Measurements from ENCODE around the gene TLR8. TPM values are rescaled to one million over a fixed set of nuclear protein-coding genes. Genes with fewer than 3 reads are reported as not detected.

The TLR8 gene
- polyA plus RNA-seq, 1 of the 3 experiments (the other 2 are of a cell fraction) = not detected

DNA sequence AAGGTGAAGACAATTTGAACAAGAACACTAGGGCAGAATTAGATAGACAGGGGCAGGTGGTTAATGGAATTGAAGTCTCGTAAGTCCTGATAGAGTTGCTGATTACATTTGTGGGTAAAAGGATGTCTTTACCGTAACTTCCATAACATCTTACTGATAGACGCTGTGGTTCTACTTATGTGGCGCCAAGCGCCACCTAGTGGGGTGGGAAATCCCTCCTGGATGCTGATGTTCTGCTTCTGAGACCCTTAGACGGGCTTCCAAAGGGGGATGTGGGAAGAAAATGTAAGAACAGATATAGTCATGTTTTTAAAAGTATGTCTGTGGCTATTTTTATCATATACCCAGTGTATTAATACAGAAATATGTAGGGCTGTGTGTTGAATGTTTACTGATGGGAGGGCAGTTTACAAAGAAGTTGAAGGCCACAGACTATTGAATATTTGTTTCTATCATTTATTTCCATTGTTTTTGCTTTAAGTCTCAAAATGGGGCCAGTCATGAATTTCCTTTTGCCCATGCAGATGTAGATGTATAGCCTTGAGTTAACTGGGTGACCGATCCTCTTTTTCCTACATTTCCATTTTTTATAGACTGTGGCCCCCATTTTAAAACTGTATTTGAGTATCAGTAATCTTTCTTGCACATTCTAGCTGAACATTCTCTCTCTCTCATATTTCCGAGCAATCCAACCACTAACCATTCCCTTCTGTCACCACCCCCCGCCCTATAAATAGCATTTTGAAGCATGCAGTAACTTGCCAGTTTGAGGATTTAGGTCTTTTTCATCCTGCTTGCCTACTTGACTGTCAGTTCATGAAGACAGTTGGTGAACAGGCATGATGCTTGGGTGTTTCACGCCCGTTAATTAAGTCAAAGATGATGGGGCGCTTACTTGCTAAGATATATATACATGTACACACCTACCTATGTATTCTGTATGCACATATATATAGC is 12.1 kb upstream of the TLR8 start:
- Histone ChIP-seq H3K36me3 (replicated peaks in 1 of 2; ENCODE audit: control insufficient read depth in 1 of 2, insufficient read depth in 2 of 2, low read length in 1 of 2) (no peaks in the 10 kb centered on the region), H3K27ac (ENCODE audit: low read depth in 2 of 2, low read length in 1 of 2) (no peak overlapping the region), H3K4me1 (ENCODE audit: control insufficient read depth in 1 of 2, insufficient read depth in 2 of 2, low read depth in 1 of 2, low read length in 1 of 2) (no peaks in the 10 kb centered on the region), H3K27me3 (ENCODE audit: insufficient read depth) (peaks cover 27% of the 10 kb centered on the region; the same call in 1 of the 2 replicates), H2AFZ (ENCODE audit: low read depth) (no peak overlapping the region), H3K9me3 (no peaks in the 10 kb centered on the region), H3K79me2 (ENCODE audit: insufficient read depth) (no peaks in the 10 kb centered on the region), H3K4me2 (no peak overlapping the region), H3F3A (replicated peaks; ENCODE audit: insufficient read depth) (no peaks in the 10 kb centered on the region), H3K9ac (no peak overlapping the region), H4K20me1 (ENCODE audit: insufficient read depth) (no peaks in the 10 kb centered on the region), H3K9me2 (no peaks in the 10 kb centered on the region; the same call in 1 of the 2 replicates), H3K4me3 (ENCODE audit: low read depth in 2 of 2, low read length in 1 of 2) (no peak overlapping the region)
- 27% methylated on average over 12 of the region's 12 CpGs for WGBS (ENCODE audit: low lambda C conversion rate)
- ChIA-PET CTCF (interaction anchor here (0.8 to 8.1 kb wide), 8 partner anchors 9 to 116 kb away, joined by 3 to 56 read pairs (median 4); no protein-coding TSS in a partner anchor), POLR2A (no interaction called here)
- peak; percentile 50 for DNase-seq
- no peak for TF ChIP-seq ELF1 (IDR thresholded peaks at IDR 0.05)
- TF ChIP-seq RAD21 (IDR thresholded peaks at IDR 0.05; ENCODE audit: low read length) = peak; percentile 74
- TF ChIP-seq SIN3A (IDR thresholded peaks at IDR 0.05; ENCODE audit: borderline replicate concordance, low read depth, low read length) = no peak
- TF ChIP-seq, protein P1, sequence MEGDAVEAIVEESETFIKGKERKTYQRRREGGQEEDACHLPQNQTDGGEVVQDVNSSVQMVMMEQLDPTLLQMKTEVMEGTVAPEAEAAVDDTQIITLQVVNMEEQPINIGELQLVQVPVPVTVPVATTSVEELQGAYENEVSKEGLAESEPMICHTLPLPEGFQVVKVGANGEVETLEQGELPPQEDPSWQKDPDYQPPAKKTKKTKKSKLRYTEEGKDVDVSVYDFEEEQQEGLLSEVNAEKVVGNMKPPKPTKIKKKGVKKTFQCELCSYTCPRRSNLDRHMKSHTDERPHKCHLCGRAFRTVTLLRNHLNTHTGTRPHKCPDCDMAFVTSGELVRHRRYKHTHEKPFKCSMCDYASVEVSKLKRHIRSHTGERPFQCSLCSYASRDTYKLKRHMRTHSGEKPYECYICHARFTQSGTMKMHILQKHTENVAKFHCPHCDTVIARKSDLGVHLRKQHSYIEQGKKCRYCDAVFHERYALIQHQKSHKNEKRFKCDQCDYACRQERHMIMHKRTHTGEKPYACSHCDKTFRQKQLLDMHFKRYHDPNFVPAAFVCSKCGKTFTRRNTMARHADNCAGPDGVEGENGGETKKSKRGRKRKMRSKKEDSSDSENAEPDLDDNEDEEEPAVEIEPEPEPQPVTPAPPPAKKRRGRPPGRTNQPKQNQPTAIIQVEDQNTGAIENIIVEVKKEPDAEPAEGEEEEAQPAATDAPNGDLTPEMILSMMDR (IDR thresholded peaks at IDR 0.05) = peak; percentile 78
- TF ChIP-seq NRF1 (IDR thresholded peaks at IDR 0.05; ENCODE audit: low read depth, low read length) = no peak
- TF ChIP-seq SMC3 (IDR thresholded peaks at IDR 0.05; ENCODE audit: low read depth, low read length) = peak; percentile 74
- TF ChIP-seq FOXM1 (IDR thresholded peaks at IDR 0.05; ENCODE audit: low read depth) = no peak

DNA sequence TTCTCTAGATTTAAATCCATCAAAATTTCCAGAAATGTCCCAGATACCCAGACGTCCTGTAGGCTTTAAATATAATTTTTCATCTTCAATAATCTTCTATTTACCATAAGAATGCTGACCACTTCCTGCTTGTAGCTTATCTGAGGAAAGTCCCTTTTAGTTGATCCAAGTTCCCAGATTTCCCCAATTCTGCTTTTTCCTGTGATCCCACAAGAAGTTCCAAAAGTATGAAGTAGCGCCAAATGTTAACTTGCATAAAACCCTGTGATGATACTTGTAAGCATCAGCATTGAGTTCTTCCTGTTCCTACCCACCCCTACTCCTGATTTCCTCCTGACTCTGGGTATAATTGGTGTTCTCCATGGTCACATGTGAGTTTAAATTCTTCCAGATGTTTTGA is 10.6 kb upstream of the TLR8 start:
- ChIA-PET CTCF (interaction anchor here (0.6 to 8.1 kb wide), 5 partner anchors 81 to 1597 kb away, joined by 3 to 56 read pairs (median 3); no protein-coding TSS in a partner anchor), POLR2A (no interaction called here)
- WGBS (ENCODE audit: low lambda C conversion rate) = 13% methylated on average over 2 of the region's 2 CpGs
- no peaks in the 10 kb centered on the region for H3K9me2 ChIP-seq
- H3K4me2 ChIP-seq = no peak overlapping the region
- H3K4me3 ChIP-seq (ENCODE audit: low read depth in 2 of 2, low read length in 1 of 2) = no peak overlapping the region
- no peaks in the 10 kb centered on the region for H3K79me2 ChIP-seq (ENCODE audit: insufficient read depth)
- H4K20me1 ChIP-seq (ENCODE audit: insufficient read depth) = no peaks in the 10 kb centered on the region
- H3K36me3 ChIP-seq (replicated peaks in 1 of 2; ENCODE audit: control insufficient read depth in 1 of 2, insufficient read depth in 2 of 2, low read length in 1 of 2) = no peaks in the 10 kb centered on the region
- no peaks in the 10 kb centered on the region for H3F3A ChIP-seq (replicated peaks; ENCODE audit: insufficient read depth)
- no peak overlapping the region for H3K9ac ChIP-seq
- H3K9me3 ChIP-seq = no peaks in the 10 kb centered on the region
- TF ChIP-seq MEF2A (IDR thresholded peaks at IDR 0.05; ENCODE audit: borderline replicate concordance, low read depth) = no peak
- TF ChIP-seq MXI1 (IDR thresholded peaks at IDR 0.05; ENCODE audit: low read depth, low read length) = no peak
- no peak for TF ChIP-seq YY1 (IDR thresholded peaks at IDR 0.05; ENCODE audit: low read depth)
- TF ChIP-seq RFX5 (IDR thresholded peaks at IDR 0.05; ENCODE audit: low read length) = no peak
- TF ChIP-seq JUND (IDR thresholded peaks at IDR 0.05) = no peak
- no peak for TF ChIP-seq FOSL2 (IDR thresholded peaks at IDR 0.05; ENCODE audit: borderline replicate concordance, low read depth)
- H3K27me3 ChIP-seq (ENCODE audit: insufficient read depth) = peaks cover 24% of the 10 kb centered on the region; the same call in 1 of the 2 replicates
- no peaks in the 10 kb centered on the region for H3K4me1 ChIP-seq (ENCODE audit: control insufficient read depth in 1 of 2, insufficient read depth in 2 of 2, low read depth in 1 of 2, low read length in 1 of 2)
- DNase-seq = no peak
- H3K27ac ChIP-seq (ENCODE audit: low read depth in 2 of 2, low read length in 1 of 2) = no peak overlapping the region
- H2AFZ ChIP-seq (ENCODE audit: low read depth) = no peak overlapping the region

Measured in SK-N-SH (cell line).